ENCODE data around the gene ZNF362. TPM values are rescaled to one million over a fixed set of nuclear protein-coding genes. Genes with fewer than 3 reads are reported as not detected.

ZNF362 gene
- total and polyA plus RNA-seq, 10 of the 15 experiments (the other 5 are each of a cell fraction or from before 2014, with no cell fraction given): 0.74 to 22.8 (median 7.4) TPM

DNA sequence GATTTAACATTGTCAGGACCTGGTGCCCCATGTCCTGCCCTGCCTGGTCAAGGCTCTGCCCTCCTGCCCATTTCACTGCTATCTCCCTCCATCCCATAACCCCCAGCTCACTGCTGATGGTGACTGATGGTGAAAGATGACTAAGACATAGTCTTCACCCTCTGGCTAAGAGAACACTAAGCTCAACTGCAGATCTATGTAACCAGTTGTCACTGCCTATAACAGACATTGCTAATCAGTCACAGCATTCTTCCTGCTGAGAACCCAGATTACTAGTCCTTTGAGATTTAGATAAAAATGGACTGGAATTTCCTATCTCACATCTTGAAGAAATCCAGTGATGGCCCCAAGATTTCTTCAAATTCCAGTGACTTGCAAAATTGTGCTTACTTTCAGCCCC, 8.0 kb upstream of the ZNF362 start (continued):
- TF ChIP-seq YY1 (IDR thresholded peaks at IDR 0.05; ENCODE audit: low read depth, low read length): no peak
- TF ChIP-seq, protein P1, sequence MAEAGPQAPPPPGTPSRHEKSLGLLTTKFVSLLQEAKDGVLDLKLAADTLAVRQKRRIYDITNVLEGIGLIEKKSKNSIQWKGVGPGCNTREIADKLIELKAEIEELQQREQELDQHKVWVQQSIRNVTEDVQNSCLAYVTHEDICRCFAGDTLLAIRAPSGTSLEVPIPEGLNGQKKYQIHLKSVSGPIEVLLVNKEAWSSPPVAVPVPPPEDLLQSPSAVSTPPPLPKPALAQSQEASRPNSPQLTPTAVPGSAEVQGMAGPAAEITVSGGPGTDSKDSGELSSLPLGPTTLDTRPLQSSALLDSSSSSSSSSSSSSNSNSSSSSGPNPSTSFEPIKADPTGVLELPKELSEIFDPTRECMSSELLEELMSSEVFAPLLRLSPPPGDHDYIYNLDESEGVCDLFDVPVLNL (IDR thresholded peaks at IDR 0.05; ENCODE audit: low read depth, low read length): no peak

DNA sequence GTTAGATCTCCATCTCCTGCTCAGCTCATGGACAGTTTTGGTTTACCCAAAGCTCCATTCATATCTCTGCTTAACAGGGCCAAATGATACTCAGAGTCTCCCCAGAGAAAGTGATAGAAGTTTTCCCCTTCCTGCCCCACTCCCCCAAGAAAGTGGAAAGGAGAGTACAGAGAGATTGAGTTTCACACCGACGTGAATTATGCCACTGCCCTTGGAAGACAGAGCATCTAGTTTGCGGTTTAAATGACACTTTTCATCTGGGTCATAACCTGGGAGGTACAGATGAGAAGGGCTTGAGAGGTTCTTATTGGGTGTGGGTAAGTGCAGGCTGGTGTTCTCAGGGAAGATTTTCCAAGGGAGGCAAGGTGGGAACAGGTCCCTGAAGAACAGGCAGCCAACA, 6.9 kb upstream of the ZNF362 start:
- 37% methylated on average over 3 of the region's 3 CpGs for WGBS (ENCODE audit: insufficient coverage, insufficient replicate concordance, low lambda C conversion rate, missing lambda C conversion rate)
- Histone ChIP-seq H4K20me1 (ENCODE audit: control insufficient read depth, insufficient read depth) (no peaks in the 10 kb centered on the region), H3K4me2 (ENCODE audit: control insufficient read depth, insufficient read depth) (no peak overlapping the region), H3K9me3 (replicated peaks; ENCODE audit: control insufficient read depth, insufficient read depth, low read length) (no peaks in the 10 kb centered on the region), H3K27me3 (replicated peaks in 1 of 2; ENCODE audit: control insufficient read depth in 2 of 2, insufficient read depth in 2 of 2, low read length in 1 of 2) (peaks cover 0 to 4% of the 10 kb centered on the region in 2 experiments; a peak in 1 of 4 replicates), H2AFZ (ENCODE audit: control insufficient read depth, low read depth, low read length) (no peak overlapping the region), H3K9ac (ENCODE audit: control insufficient read depth, insufficient read depth, low read length) (no peak overlapping the region), H3K27ac (ENCODE audit: control insufficient read depth, insufficient read depth) (no peak overlapping the region), H3K4me1 (ENCODE audit: control insufficient read depth, insufficient read depth, low read length) (no peaks in the 10 kb centered on the region), H3K4me3 (no peak overlapping the region), H3K36me3 (ENCODE audit: control insufficient read depth in 2 of 2, insufficient read depth in 2 of 2, low read length in 1 of 2) (no peaks in the 10 kb centered on the region), H3K79me2 (ENCODE audit: control insufficient read depth, insufficient read depth, low read length) (no peaks in the 10 kb centered on the region)
- TF ChIP-seq, protein P2, sequence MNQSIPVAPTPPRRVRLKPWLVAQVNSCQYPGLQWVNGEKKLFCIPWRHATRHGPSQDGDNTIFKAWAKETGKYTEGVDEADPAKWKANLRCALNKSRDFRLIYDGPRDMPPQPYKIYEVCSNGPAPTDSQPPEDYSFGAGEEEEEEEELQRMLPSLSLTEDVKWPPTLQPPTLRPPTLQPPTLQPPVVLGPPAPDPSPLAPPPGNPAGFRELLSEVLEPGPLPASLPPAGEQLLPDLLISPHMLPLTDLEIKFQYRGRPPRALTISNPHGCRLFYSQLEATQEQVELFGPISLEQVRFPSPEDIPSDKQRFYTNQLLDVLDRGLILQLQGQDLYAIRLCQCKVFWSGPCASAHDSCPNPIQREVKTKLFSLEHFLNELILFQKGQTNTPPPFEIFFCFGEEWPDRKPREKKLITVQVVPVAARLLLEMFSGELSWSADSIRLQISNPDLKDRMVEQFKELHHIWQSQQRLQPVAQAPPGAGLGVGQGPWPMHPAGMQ (IDR thresholded peaks at IDR 0.05; ENCODE audit: borderline replicate concordance): no peak
- TF ChIP-seq MYC (IDR thresholded peaks at IDR 0.05; ENCODE audit: insufficient read depth, insufficient read length, insufficient replicate concordance, low read length, severe bottlenecking) (no peak), CBX5 (IDR thresholded peaks at IDR 0.05; ENCODE audit: low read depth) (no peak), DPF2 (IDR thresholded peaks at IDR 0.05) (no peak), TARDBP (IDR thresholded peaks at IDR 0.05; ENCODE audit: borderline replicate concordance) (no peak), PML (IDR thresholded peaks at IDR 0.05; ENCODE audit: low read length) (no peak), CHD4 (IDR thresholded peaks at IDR 0.05) (no peak), BCL11A (IDR thresholded peaks at IDR 0.05; ENCODE audit: low read depth, low read length) (no peak), MTA3 (IDR thresholded peaks at IDR 0.05; ENCODE audit: borderline replicate concordance, low read length) (no peak), NR2C1 (IDR thresholded peaks at IDR 0.05) (no peak), TCF3 (IDR thresholded peaks at IDR 0.05; ENCODE audit: borderline replicate concordance, insufficient read depth, low read depth, low read length) (no peak), RFX5 (IDR thresholded peaks at IDR 0.05; ENCODE audit: low read depth, low read length) (no peak), SPI1 (IDR thresholded peaks at IDR 0.05; ENCODE audit: borderline replicate concordance, insufficient read depth, low read depth, low read length) (no peak), ZNF24 (IDR thresholded peaks at IDR 0.05) (no peak), MEF2B (IDR thresholded peaks at IDR 0.05; ENCODE audit: partially characterized antibody, poor library complexity, severe bottlenecking) (no peak), ZNF622 (IDR thresholded peaks at IDR 0.05) (no peak), FOXK2 (IDR thresholded peaks at IDR 0.05) (no peak), CREM (IDR thresholded peaks at IDR 0.05; ENCODE audit: low read depth) (no peak)
- TF ChIP-seq, protein P3, sequence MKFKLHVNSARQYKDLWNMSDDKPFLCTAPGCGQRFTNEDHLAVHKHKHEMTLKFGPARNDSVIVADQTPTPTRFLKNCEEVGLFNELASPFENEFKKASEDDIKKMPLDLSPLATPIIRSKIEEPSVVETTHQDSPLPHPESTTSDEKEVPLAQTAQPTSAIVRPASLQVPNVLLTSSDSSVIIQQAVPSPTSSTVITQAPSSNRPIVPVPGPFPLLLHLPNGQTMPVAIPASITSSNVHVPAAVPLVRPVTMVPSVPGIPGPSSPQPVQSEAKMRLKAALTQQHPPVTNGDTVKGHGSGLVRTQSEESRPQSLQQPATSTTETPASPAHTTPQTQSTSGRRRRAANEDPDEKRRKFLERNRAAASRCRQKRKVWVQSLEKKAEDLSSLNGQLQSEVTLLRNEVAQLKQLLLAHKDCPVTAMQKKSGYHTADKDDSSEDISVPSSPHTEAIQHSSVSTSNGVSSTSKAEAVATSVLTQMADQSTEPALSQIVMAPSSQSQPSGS (IDR thresholded peaks at IDR 0.05; ENCODE audit: low read length): no peak
- ChIA-PET SMC1A (ENCODE audit: uncharacterized antibody, unreplicated experiment) (interaction anchor here (1.0 kb wide), 2 partner anchors 8 to 25 kb away, joined by 3 read pairs; no protein-coding TSS in a partner anchor), CTCF (interaction anchor here (1.4 kb wide), 1 partner anchor 49 kb away, joined by 3 read pairs; no protein-coding TSS in a partner anchor), POLR2A (no interaction called here), RAD21 (ENCODE audit: unreplicated experiment) (no interaction called here)
- ATAC-seq: no peak
- BruUV-seq (replicated peaks): no TSS peak
- FAIRE-seq: no peak
- in situ Hi-C loops (cut with MboI) (no loop called here), intact Hi-C loops (cut with micrococcal nuclease; ENCODE audit: unreplicated experiment) (no loop called here)
- DNase-seq (ENCODE audit: low read depth, low spot score): no peak

Measured in GM12878 (cell line).